IPS-NIHi7 (cell line): Measurements from ENCODE around the gene DAB2IP.

ENCODE experiments used
- DNase-seq: peaks from one replicate; pipeline ENCODE4 v3.0.0; 2012; ENCODE audit warnings: mixed read lengths; ENCODE audit errors: extremely low spot score

The DAB2IP gene

GRCh38 chr9:121743441-121744001, 92.1 kb downstream of the DAB2IP start:
- peak; percentile 80 for DNase-seq

- peak; percentile 73 for DNase-seq
These were observed 92.7 kb downstream of the DAB2IP start for GRCh38 chr9:121744002-121744686.

GRCh38 chr9:121744687-121745395, 93.4 kb downstream of the DAB2IP start:
- no peak for DNase-seq

- no peak for DNase-seq
These were observed 93.9 kb downstream of the DAB2IP start for GRCh38 chr9:121745396-121745695.

GRCh38 chr9:121746411-121746810, 95.0 kb downstream of the DAB2IP start:
- DNase-seq, result no peak

GRCh38 chr9:121746866-121747265, 95.4 kb downstream of the DAB2IP start:
- no peak for DNase-seq

GRCh38 chr9:121748074-121748473, 96.6 kb downstream of the DAB2IP start:
- no peak for DNase-seq

GRCh38 chr9:121748727-121749423, 97.4 kb downstream of the DAB2IP start:
- DNase-seq, result no peak

- DNase-seq, result no peak
These were observed 98.2 kb downstream of the DAB2IP start for GRCh38 chr9:121749614-121750013.

- no peak for DNase-seq
These were observed 98.9 kb downstream of the DAB2IP start for GRCh38 chr9:121750259-121750714.

- no peak for DNase-seq
These were observed 99.5 kb downstream of the DAB2IP start for GRCh38 chr9:121750715-121751623.

- DNase-seq, result no peak
These were observed 100.4 kb downstream of the DAB2IP start for GRCh38 chr9:121751686-121752445.

- no peak for DNase-seq
These were observed 101.5 kb downstream of the DAB2IP start for GRCh38 chr9:121752929-121753328.

- DNase-seq, result no peak
These were observed 102.6 kb downstream of the DAB2IP start for GRCh38 chr9:121753802-121754654.

GRCh38 chr9:121754655-121755436, 103.4 kb downstream of the DAB2IP start:
- no peak for DNase-seq

- no peak for DNase-seq
These were observed 104.1 kb downstream of the DAB2IP start for GRCh38 chr9:121755581-121755980.

- no peak for DNase-seq
These were observed 105.2 kb downstream of the DAB2IP start for GRCh38 chr9:121756474-121757280.

- no peak for DNase-seq
These were observed 105.8 kb downstream of the DAB2IP start for GRCh38 chr9:121757281-121757585.
